Amniotic epithelial cell (primary cell): ENCODE results near the gene HSPA4.
"Not testable (repeated sequence)": the region's sequence is repeated elsewhere in the genome, so short reads cannot be mapped to it uniquely, and the experiment has no call there.

ENCODE experiments used
- DNase-seq: peaks from one replicate; pipeline ENCODE4 v3.0.0-alpha.2; 2010; ENCODE audit warnings: low read depth

Gene HSPA4

DNA sequence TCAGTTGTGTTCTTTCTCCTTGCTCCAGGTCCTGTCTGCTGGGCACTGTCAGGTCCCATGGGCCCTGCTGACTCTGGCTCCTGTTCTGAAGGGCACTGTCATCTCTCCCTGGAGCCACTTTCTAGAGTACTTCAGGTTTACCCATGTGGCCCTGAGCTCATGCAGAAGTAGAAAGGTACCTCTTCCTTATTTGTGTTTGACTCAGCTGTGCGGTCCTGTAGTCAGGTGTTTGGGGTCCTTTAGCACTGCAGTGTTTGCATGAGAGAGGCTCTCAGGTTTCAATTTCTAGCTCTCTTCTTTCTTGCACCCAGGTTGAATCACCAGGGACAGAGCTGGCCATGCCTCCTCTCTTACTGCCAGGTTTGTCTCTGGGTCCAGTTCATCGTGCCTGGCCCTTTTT, 71.5 kb downstream of the HSPA4 start:
- DNase-seq = no peak

DNA sequence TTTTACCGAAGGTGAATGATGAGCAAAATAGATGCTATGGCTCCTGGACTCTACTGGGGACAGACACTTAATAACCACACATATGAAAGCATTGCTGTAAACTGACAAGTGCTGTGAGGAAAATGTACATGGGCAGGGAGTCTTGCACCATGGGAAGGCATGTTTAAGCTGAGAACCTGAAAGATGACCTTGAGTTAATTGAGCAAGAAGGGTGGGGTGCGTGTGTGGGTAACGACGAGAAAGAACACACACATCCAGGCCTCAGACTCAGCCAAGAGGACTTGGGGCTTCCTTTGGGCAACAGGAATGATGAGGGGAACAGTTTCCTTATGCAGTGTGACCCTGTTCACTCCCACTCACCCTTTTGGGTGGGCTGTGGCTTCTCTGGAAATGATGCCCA, 73.1 kb downstream of the HSPA4 start:
- no peak for DNase-seq

DNA sequence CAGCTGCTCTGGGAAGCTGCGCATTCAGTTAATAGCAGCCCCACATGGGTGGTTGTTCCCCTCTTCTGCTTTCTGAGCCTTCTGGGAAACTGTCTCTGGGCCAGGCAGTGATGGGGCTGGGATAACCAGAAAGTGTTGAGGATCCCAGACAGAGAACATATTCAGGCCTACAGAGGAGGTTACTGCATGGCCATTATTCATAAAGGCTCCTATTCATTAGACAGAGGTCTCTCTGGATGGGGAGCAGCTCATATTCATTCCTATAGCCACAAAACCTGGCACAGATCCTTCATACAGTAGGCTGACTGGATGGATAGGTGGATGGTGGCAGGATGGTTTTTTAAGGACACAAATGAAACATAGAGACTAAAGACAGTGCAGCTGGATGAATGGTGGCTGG, 76.3 kb downstream of the HSPA4 start:
- no peak for DNase-seq

GRCh38 chr5:133129289-133129688, 77.5 kb downstream of the HSPA4 start:
- DNase-seq = no peak

DNA sequence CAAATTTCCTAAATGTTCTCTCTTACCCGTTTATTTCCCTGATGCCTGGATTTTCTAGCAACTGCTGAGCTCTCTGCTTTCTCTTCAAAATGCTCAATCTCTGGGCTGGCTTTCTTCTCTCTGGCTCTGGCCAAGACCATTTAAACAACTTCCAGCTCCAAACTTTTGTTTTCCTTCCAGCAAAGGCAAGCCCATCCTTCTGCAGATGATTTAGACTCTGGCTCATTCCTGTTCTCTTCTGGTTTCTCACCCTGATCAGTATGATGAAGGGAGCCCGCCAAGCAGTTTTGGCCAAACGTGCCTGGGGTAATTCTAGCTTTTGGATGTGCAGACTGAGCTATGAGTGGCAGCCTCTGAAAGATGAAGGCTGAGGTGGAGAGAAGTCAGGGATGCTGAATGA, 78.1 kb downstream of the HSPA4 start:
- no peak for DNase-seq

GRCh38 chr5:133130387-133131118, 78.7 kb downstream of the HSPA4 start:
- no peak for DNase-seq

- no peak for DNase-seq
These were observed 80.9 kb downstream of the HSPA4 start for GRCh38 chr5:133132717-133133116.

DNA sequence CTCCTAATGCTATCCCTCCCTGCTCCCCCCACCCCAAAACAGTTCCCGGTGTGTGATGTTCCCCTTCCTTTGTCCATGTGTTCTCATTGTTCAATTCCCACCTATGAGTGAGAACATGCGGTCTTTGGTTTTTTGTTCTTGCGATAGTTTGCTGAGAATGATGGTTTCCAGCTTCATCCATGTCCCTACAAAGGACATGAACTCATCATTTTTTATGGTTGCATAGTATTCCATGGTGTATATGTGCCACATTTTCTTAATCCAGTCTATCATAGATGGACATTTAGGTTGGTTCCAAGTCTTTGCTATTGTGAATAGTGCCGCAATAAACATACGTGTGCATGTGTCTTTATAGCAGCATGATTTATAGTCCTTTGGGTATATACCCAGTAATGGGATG, 81.4 kb downstream of the HSPA4 start:
- not testable (repeated sequence) for DNase-seq

DNA sequence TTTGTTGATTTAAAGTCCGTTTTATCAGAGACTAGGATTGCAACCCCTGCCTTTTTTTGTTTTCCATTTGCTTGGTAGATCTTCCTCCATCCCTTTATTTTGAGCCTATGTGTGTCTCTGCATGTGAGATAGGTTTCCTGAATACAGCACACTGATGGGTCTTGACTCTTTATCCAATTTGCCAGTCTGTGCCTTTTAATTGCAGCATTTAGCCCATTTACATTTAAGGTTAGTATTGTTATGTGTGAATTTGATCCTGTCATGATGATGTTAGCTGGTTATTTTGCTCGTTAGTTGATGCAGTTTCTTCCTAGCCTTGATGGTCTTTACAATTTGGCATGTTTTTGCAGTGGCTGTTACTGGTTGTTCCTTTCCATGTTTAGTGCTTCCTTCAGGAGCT, 85.1 kb downstream of the HSPA4 start:
- not testable (repeated sequence) for DNase-seq

DNA sequence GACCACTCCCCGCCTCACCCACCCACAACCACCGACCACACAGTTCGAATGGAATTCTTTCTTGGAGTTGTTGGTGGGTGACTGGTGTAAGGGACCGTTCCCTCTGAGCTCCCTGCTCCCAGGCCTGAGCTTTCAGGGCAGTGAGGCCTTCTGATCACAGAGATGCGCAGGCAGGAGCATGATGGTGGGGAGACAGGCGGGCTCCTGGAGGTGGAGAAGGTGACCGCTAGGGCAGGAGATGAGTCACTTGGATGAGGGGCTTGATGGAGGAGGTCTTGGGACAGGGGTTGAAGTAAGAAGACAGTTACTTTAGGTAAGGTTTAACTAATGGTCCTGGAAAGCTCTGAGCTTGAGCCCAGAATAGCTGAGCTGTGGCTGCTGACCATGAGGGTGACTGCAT, 88.5 kb downstream of the HSPA4 start:
- no peak for DNase-seq

- no peak for DNase-seq
These were observed 89.9 kb downstream of the HSPA4 start for GRCh38 chr5:133141746-133142145.

DNA sequence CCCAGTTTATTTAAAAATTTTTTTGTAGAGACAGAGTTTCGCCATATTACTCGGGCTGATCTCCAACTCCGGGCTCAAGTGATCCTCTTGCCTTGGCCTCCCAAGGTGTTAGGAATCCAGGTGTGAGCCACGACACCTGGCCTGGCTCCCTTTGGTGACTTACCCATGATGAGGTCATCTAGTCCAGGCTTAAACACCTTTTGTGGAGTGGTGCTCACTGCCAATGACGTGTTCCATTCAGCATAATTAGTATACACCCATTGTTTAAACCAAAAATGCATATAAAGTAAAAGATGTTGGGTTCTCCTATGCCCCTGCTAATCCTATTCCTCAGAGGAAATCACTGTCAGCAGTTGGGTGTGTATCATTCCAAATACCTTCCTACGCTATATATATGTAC, 91.0 kb downstream of the HSPA4 start:
- DNase-seq = no peak

GRCh38 chr5:133144245-133144981, 92.6 kb downstream of the HSPA4 start:
- no peak for DNase-seq

- DNase-seq = no peak
These were observed 93.8 kb downstream of the HSPA4 start for GRCh38 chr5:133145436-133146170.

DNA sequence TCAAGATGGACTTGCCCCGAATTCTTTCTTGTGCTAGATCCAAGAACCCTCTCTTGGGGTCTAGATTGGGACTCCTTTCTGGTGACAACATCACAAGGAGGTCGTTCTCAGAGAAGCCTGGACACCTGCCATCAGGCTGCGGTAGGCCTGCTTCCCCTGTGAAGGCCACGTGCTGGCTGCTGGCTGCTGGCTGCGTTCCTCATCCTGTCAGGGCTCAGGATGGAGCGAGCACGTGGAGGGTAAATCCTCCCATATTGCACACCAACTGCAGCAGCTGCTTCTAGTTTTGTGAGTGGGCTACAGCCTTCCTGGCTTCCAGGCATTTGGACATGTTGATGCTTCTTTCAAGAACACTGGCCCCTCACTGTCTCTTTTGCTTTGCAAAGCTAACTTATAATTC, 95.6 kb downstream of the HSPA4 start:
- no peak for DNase-seq

DNA sequence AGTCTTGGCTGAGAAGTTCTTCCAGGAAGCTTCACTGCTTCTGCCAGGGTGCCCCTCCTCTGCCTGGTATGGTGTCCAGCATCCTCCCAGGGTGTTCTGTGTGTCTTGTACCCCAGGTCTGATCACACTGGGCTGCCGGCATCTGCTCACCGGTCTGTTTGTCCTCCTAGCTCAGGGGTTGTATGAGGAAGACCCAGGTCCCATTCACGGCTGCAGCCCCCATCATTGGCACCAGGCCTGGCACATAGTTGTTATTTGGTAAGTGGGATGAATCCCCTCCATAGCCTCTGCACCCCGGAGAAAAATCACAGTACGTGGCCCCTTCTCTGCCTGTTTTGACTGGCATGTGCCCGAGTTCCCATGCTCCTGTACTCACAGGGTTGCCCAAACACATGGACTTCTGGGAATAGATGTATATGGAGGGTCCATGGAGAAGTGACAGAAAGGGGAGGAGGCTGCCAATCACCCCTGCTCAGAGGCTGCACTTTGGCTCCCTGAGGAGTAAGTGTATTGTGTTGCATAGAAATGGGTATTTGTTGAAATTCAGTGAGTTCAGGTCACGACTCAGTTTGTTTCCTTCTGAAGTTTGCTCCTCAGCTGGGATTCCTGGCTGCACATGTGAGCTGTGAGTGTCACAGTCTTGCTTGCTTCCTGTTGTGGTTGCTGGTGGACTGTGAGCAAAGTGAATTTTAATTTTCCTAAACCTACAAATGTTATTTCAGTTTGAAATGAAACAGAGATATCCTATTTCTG, 96.2 kb downstream of the HSPA4 start:
- no peak for DNase-seq

DNA sequence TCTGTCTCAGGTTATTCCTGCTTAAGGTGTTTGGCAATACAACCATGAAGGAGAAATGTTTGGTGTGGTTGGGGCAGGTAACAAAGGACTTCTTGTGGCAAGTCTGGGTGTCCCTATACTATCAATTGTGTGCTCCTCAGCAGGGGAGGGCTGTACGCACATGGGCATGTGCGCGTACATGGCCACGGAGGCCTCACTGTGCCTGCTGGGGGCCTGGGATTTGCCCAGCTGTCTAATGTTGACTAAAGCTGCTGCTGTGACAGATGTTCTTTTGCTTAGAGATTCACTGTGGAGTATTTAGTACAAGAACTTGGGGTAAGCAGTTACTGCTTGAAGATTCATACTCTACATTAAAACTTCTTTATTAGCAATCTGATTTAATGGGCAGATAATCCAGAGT, 97.5 kb downstream of the HSPA4 start:
- DNase-seq = no peak

DNA sequence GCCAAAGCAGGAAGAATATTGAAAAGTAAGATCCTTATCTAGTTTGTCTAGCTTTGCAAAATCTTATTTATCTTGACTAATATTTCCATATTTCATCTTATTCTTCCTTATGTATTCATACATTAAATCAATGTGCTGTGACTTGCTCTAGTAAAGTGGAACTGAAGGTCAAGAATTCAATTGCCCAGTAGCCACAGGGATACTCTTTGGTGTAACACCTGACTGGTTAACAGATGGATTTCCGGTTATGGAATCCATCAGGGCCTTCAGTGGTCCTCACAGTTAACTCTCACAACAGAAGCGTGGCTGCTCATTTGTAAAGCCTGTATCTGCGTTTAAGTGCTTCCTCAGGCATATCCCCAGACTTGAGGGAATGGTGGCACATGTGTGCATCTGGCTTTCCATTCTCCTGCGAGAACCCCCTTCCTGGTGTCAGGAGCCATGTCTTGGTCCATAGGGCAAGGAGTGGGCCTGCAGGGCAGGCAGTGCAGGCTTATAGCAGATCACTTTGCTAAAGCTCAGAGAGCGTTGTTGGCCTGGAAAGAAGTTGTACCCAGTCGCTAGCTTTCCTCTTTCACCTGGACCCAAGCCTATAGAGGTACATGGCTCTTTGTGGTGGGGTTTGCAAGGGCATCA, 99.2 kb downstream of the HSPA4 start:
- DNase-seq = no peak

DNA sequence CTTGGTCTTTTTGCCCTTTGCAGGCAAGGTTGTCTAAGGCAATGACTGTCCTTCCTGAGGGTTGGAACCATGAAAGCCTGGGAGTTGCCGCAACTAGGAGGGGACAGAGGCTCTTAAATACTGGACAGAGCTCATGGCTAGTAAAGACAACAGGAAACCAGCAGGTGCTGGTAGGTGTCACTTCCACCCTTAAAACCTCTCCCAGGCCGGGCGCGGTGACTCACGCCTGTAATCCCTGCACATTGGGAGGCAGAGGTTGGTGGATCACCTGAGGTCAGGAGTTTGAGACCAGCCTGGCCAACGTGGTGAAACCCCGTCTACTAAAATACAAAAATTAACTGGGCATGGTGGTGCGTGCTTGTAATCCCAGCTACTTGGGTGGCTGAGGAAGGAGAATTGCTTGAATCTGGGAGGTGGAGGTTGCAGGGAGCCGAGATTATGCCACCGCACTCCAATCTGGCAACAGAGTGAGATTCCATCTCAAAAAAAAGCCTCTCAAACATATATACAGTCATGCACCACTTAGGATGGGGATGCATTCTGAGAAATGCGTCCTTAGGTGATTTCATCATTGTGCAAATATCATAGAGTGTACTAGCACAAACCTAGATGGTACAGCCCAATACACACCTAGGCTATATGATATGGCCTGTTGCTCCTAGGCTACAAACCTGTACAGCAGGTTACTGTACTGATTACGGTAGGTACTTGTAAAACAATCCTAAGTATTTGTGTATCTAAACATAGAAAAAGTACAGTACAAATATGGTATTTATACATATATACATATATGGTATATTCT, 102.7 kb downstream of the HSPA4 start:
- DNase-seq = no peak

GRCh38 chr5:133155326-133155969, 103.6 kb downstream of the HSPA4 start:
- no peak for DNase-seq
